Ramos (cell line): ENCODE results near the gene ANKRD55.

ENCODE experiments used
- in situ Hi-C: fragments of 300-500 bp; cut with MboI; formaldehyde crosslinking; loops from one replicate; pipeline ENCODE4 v1.14.3; 2022; ENCODE audit warnings: low sequenced_read_pairs; ENCODE audit not compliant: unreplicated experiment

Gene ANKRD55

DNA sequence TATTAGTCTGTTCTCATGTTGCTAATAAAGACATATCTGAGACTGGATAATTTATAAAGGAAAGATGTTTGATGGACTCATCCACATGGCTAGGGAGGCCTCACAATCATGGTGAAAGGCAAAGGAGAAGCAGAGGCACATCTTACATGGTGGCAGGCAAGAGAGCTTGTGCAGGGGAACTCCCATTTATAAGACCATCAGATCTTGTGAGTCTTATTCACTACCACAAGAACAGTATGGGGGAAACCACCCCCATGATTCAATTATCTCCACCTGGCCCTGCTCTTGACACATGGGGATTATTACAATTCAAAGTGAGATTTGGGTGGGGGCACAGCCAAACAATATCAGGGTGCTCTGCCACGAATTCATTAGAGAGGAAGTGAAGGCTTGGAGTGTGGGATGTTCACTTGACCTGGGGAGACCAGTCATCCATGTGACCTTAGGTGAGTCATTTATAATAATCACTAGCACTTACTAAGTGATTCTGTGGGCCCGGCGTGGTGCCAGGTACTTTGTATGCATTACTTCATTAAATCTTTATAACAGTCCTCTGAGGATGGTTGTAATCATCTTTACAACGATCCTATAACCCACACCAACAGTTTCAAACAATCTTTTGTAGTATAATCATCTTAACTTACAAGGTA lies 19.1 kb downstream of the ANKRD55 start:
- in situ Hi-C loops: loop anchor here (25.0 kb wide), 1 partner anchor 1027 kb away; no protein-coding TSS in a partner anchor

DNA sequence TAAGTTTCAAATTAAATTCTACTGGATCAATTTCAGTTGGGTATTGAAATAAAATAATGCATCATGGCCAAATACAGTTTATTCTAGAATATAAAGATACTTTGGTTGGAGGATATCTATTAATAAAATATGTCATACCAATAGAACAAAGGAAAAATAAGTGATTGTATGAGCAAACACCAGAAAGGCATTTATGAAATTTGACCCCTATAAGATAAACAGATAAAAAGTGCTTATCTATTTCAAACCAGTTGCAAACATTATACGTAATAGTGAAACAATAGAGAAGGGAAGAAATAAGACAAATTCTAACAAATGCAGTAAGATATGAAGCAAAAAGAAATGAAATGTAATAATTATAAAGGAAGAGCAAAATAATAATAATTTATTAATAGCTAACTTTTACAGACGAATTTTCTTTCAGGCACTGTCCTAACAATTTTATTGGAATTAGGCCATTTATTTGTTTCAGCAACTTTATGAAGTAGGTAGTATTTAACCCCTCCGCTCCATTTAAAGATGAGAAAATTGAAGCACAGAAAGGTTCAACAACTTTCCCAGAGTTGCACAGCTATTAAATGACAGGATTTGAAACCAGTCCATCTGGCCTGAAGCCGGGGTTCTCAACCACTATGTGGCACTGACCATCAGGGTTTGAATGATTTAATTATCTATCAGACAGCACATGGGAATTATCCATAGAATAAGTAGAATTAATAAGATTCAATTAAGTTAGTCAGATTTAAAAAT lies 20.8 kb downstream of the ANKRD55 start:
- in situ Hi-C loops: loop anchor here (25.0 kb wide), 1 partner anchor 1025 kb away; no protein-coding TSS in a partner anchor

DNA sequence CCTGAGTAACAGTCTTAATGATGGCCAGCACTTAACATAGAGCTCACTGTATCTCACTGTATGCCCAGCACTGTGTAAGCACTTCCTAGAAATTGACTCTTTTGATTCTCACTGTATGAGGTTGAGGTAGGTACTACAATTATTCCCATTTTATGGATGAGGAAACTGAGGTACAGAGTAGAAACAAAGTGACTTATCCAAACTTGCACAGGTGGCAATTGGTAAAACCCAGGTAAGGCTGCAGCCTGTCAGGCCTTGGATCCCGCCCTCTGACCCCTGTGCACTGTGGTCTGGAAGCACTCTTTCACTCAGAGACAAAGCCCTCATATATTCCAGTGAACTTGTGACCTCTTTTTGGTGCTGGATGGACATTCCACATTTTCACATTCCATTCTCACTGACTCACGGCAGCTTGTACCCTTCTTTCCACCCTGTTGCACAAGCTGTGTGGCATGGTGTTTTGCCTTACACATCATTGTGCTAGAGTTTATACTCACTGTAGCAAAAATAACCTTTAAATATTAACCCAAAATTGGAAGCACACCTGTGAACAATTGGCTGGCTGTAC lies 21.7 kb downstream of the ANKRD55 start:
- in situ Hi-C loops: loop anchor here (25.0 kb wide), 1 partner anchor 1024 kb away; no protein-coding TSS in a partner anchor

DNA sequence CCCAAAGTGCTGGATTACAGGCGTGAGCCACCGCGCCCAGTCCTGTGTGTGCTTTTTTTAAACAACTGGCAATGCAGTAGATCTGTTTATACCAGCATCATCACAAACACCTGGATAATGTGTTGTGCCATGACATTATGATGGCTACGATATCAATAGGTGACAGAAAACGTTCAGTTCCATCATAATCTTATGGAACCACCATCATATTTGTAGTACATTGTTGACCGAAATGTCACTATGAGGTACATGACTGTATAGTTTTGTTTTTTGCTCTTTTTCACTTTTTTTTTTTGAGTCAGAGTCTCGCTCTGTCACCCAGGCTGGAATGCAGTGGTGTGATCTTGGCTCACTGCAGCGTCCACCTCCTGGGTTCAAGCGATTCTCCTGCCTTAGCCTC lies 24.4 kb downstream of the ANKRD55 start:
- in situ Hi-C loops: loop anchor here (25.0 kb wide), 1 partner anchor 1021 kb away; no protein-coding TSS in a partner anchor

DNA sequence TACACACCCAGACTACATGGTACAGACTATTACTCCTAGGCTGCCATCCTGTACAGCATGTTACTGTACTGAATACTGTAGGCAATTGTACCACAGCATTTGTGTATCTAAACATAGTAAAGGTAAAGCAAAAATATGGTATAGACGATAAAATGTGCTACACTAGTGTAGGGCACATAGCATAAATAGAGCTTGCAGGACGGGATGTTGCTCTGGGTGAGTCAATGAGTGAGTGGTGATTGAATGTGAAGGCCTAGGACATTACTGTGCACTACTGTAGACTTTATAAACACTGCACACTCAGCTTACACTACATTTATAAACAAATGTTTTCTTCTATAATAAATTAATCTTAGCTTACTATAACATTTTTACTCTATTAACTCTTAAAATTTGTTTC lies 25.6 kb downstream of the ANKRD55 start:
- in situ Hi-C loops: loop anchor here (25.0 kb wide), 1 partner anchor 1020 kb away; no protein-coding TSS in a partner anchor

DNA sequence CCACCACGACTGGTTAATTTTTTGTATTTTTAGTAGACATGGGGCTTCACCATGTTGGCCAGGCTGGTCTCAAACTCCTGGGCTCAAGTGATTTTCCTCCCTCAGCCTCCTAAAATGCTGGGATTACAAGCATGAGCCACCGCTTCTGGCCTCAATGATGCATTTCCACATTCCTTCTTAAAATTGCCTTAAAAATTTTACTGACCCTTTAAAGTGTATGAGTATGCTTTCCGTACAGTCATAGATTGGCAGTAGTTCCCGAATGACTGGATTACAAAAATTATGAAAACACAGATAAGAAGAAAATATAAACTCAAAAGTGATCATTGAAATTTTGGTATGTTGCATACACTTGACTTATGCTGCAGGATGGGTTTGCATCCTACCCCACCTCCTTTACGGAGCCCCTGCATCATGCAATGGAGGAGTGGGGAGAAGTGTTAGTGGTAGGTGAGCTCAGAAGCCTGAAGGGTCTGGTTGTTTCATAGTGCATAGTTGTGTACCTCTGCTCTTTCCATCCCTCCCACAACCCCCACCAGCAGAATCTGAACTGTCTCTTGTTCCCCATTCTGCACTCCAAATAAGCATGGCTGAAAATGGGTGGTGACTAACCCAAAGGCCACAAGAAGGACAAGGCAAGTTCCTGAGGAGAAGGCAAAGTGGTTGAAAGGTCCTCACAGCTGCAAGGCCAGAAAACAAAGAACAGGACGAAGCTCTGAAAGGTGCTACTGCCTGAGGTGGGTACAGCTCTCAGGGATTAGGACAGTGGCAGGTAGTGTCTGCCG lies 26.8 kb downstream of the ANKRD55 start:
- in situ Hi-C loops: loop anchor here (25.0 kb wide), 1 partner anchor 1019 kb away; no protein-coding TSS in a partner anchor

DNA sequence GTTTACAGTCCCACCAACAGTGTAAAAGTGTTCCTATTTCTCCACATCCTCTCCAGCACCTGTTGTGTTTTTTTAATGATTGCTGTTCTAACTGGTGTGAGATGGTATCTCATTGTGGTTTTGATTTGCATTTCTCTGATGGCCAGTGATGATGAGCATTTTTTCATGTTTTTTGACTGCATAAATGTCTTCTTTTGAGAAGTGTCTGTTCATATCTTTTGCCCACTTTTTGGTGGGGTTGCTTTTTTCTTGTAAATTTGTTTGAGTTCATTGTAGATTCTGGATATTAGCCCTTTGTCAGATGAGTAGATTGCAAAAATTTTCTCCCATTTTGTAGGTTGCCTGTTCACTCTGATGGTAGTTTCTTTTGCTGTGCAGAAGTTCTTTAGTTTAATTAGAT lies 29.2 kb downstream of the ANKRD55 start:
- in situ Hi-C loops: loop anchor here (25.0 kb wide), 1 partner anchor 1017 kb away; no protein-coding TSS in a partner anchor

DNA sequence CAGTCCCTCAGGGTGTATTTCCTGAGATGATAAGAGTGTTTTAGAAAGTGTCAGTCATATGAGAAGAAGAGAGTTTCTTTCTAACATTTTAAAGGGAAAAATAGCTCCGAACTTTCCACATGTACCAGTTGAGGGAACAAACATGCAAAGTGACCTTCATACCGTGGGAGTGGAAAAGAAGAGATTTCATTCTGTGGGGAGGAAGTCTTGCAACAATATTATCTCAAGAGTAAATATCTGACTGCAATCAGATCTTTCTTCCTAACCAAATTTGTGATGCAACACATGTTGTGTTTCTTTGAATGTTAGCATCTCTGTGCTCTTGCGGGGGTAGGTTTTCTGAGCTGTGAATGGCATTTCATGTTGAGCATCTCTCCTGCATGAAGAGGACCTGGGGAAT lies 30.6 kb downstream of the ANKRD55 start:
- in situ Hi-C loops: loop anchor here (25.0 kb wide), 1 partner anchor 1015 kb away; no protein-coding TSS in a partner anchor

DNA sequence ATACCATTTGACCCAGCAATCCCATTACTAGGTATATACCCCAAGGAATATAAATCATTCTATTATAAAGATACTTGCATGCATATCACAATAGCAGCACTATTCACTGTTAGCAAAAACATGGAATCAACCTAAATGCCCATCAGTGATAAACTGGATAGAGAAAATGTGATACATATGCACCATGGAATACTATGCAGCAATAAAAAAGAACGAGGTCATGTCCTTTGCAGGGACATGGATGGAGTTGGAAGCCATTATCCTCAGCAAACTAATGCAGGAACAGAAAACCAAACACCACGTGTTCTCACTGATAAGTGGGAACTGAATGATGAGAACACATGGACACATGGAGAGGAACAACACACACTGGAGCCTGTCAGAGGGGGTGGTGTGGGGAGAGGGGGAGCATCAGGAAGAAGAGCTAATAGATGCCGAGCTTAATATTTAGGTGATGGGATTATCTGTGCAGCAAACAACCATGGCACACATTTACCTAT lies 31.3 kb downstream of the ANKRD55 start:
- in situ Hi-C loops: loop anchor here (25.0 kb wide), 1 partner anchor 1015 kb away; no protein-coding TSS in a partner anchor

DNA sequence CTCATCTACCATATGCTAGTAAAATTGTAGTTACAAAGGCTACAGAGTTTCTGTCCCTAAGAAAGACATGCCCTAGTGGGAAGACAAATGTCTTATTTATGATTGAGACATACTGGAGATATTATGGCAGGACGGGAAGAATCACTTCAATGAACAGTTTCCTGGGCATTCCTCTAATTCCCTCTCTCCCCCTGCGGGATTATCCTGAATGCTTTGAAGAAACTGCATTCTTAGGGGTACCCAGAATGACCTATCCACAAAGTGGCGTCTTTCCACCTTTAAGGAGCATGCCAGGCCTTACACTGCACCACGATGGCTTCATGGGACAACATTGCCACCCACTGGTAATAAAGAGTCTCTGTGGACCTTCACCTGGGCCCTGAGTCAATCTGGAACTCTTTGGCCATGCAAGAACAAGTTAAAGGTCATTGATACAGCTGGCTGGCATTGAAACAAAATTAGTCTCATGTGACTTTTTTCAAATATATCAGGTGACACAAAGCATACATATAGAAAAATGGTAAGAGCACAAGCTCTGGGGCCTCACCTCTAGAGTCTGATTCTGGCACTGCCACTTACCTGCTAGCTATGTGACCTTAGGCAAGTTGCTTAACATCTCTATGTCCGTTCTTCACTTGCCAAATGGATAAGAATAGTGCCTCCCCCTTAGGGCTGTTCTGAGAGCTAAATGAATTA lies 32.0 kb downstream of the ANKRD55 start:
- in situ Hi-C loops: loop anchor here (25.0 kb wide), 1 partner anchor 1014 kb away; no protein-coding TSS in a partner anchor

DNA sequence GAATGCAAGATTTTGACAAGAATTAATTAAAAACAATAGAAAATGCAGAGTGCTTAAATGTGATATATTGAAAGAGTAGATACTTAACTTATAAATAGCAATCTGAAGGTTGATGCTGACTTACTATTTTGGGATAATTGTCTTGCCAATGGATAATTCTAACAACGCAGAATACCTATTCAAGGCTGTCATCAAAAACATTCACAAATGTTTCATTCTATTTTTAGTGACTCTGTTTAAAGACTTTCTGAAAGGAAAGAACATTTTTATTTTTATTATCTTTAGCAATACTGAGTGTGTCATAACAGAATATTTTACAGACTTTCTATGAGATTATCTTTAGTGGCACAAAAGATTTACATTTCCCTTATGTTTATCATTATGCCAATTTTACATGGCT lies 38.1 kb downstream of the ANKRD55 start:
- in situ Hi-C loops: loop anchor here (25.0 kb wide), 1 partner anchor 108 kb away; no protein-coding TSS in a partner anchor

DNA sequence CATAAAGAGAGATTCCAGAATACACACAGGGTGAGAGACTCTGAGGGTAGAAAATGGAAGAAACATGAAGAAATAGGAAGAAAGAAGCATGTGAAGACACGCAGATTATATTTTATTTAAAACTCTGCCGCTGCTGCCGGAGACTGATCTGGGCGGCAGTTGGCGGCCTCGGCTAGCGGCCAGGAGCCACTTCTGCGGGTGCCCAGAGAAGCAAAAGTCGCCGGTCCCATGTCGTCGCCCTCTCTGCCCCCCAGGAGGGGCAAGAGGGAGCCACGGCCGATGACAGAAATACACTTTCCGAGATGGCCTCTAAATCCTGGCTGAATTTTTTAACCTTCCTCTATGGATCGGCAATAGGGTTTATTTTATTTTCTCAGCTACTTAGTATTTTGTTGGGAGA lies 40.9 kb downstream of the ANKRD55 start:
- in situ Hi-C loops: loop anchor here (25.0 kb wide), 1 partner anchor 105 kb away; no protein-coding TSS in a partner anchor

DNA sequence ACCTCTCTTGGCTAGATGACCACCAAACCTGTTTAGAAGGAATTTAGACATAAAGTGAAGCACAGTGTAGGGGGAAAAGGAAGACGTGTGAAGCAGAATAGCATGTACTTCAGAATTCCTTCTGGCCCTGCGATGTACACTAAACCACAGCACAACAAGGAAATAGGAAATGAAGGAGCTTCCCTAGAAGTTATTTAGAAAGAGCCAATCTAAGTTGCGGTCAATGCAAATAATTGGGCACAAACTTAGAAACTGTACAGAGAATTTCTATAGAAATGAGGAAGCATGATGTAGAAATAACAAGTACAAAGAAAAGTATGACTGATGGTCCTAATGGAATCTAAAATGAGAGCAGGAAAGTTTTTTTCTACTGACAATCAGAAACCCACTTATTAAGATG lies 41.5 kb downstream of the ANKRD55 start:
- in situ Hi-C loops: loop anchor here (25.0 kb wide), 1 partner anchor 104 kb away; no protein-coding TSS in a partner anchor

DNA sequence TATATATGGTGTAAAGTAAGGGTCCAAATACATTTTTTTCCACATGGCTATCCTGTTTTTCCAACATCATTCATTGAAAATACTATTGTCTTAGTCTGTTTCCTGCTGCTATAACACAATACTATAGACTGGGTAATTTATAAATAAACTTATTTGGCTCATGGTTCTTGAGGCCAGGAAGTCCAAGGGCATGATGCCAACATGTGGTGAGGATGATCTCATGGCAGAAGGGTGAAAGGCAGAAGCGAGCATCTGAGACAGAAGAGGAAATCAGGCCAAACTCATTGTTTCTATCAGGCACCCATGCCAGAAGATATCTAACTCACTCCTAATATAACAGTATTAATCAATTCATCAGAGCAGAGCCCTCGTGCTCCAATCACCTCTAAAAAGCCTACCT lies 42.6 kb downstream of the ANKRD55 start:
- in situ Hi-C loops: loop anchor here (25.0 kb wide), 1 partner anchor 103 kb away; no protein-coding TSS in a partner anchor

DNA sequence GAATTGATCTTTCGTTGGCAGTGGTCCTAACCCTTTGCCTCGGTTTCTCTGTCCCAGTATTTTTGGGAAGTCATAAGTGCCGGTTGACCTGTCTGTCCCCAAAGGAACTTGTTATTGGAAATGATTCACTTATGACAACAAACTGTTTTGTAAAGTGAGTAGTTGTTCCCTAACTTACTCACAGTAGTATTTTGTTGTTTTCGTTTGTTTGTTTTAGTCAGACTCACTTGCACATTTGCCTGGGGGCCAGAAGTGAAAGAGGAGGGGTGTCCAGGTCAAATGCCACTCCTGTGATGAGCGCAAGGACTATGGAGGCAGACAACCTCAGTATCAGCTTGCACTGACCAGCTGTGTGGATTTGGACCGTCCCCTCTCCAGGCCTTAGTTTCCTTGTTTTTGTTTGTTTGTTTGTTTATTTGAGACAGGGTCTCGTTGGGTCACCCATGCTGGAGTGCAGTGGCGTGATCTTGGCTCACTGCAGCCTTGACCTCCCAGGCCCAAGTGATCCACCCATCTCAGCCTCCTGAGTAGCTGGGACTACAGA lies 47.3 kb downstream of the ANKRD55 start:
- in situ Hi-C loops: loop anchor here (25.0 kb wide), 1 partner anchor 99 kb away; no protein-coding TSS in a partner anchor

DNA sequence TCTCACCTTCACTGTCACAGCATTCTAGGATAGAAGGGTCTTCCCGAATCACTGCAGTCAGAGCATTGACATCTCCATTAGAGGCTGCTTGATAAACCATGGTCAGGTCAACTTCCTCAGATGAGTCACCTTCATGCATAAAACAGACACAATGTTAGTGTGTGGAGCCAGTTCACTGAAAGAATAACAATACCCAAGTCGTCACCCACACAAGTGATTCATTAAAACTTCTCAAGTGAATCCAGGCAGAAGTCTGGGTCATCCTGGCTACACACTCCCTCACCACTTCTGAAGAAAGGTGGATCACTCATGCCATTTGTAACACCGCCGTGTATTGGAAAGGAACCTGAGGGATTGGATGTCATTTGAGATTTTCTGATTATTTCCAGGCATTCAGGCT lies 49.6 kb downstream of the ANKRD55 start:
- in situ Hi-C loops: loop anchor here (25.0 kb wide), 1 partner anchor 96 kb away; no protein-coding TSS in a partner anchor

DNA sequence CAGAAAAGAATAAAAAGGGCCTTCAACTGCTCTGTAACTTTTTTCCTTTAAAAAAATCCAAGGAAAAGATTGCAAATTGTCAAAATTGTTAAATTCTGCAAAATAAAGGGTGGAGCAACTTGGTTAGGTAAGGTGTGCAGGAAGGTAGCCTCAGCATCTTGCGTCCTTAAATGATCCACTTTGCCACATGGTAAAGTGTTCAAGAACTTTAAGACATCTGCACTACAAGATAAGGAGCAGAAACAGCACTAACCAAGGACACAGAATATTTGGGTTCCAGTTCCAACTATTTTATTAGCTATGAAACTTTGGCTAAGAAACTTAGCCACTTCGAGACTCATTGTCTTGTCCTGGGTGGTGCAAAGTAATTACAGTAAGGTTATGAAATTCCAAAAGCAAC lies 53.7 kb downstream of the ANKRD55 start:
- in situ Hi-C loops: loop anchor here (25.0 kb wide), 1 partner anchor 92 kb away; no protein-coding TSS in a partner anchor

DNA sequence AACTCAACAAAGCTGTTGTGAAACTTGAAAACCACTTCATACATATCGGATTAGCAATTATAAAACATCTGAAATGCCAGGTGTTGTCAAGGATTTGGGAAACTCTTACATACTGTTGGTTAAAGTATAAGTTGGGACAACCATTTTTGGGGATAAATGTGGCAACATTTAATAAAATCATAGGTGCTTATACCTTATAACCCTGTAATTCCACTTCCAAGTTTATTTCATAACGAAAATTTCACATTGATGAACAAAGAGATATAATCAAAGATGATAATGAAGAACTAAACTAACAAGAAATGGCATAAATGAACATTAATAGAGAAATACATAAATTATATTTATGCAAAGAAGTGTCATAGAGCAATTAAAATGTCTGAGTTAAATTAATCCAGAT lies 54.3 kb downstream of the ANKRD55 start:
- in situ Hi-C loops: loop anchor here (25.0 kb wide), 1 partner anchor 92 kb away; no protein-coding TSS in a partner anchor
